Tibial nerve (tissue), 4 donors: Measurements from ENCODE around the gene CYFIP2.

Experiments
- EP300 ChIP-seq, 2 donors: sonication (generic); formaldehyde crosslinking; IDR thresholded peaks; one replicate each; pipeline ENCODE4 v1.6.1; 2017; ENCODE audit warnings: antibody characterized with exemption in 2 of 2, mild to moderate bottlenecking in 1 of 2
- POLR2A ChIP-seq, 2 donors: fragments of 450-650 bp; IDR thresholded peaks; one replicate each; pipeline ENCODE4 v1.6.1; 2017; ENCODE audit warnings: antibody characterized with exemption in 2 of 2, mild to moderate bottlenecking in 2 of 2, moderate library complexity in 2 of 2
- TF ChIP-seq, protein P1 (sequence below), 5 experiments: fragments of 200-600 bp in 3 of 5; fragments of 450-650 bp in 2 of 5; sonication (generic) in 3 of 5; IDR thresholded peaks; one replicate each; pipeline ENCODE4 v1.5.1; 2016 to 2019; ENCODE audit warnings: antibody characterized with exemption in 5 of 5, mild to moderate bottlenecking in 3 of 5, moderate library complexity in 2 of 5

DNA sequence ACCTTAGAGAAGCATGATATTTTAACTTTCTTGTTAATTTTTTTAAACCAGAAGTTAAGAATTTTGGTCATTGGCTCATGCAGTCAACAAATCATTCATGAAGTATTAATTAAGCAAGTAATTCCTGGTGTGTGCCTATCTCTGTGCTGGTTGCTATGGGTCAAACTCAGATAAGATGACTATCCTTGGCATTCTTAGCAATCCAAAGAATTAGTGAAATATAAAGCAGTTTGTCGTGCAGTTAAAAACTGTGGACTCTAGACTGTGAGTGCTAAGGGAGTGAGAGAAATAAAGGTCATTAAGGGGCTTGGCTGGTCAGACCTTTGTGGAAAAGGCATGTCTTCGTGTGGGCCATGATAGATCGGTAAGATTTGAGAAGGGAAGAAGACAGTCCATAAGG lies 4.8 kb downstream of the CYFIP2 start:
- TF ChIP-seq, protein P1, sequence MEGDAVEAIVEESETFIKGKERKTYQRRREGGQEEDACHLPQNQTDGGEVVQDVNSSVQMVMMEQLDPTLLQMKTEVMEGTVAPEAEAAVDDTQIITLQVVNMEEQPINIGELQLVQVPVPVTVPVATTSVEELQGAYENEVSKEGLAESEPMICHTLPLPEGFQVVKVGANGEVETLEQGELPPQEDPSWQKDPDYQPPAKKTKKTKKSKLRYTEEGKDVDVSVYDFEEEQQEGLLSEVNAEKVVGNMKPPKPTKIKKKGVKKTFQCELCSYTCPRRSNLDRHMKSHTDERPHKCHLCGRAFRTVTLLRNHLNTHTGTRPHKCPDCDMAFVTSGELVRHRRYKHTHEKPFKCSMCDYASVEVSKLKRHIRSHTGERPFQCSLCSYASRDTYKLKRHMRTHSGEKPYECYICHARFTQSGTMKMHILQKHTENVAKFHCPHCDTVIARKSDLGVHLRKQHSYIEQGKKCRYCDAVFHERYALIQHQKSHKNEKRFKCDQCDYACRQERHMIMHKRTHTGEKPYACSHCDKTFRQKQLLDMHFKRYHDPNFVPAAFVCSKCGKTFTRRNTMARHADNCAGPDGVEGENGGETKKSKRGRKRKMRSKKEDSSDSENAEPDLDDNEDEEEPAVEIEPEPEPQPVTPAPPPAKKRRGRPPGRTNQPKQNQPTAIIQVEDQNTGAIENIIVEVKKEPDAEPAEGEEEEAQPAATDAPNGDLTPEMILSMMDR (IDR thresholded peaks at IDR 0.05), result no peak
- no peak for TF ChIP-seq POLR2A (IDR thresholded peaks at IDR 0.05)
- TF ChIP-seq EP300 (IDR thresholded peaks at IDR 0.05), result no peak
